Stimulated activated CD4-positive, alpha-beta T cell treated with anti-CD3 and anti-CD28 coated beads, Interleukin-1b, Interleukin-23, amount 100 ng/mL, for 1 hour (primary cell): ENCODE results near the gene GRIFIN.

Experiments
- DNase-seq, 2 donors: peaks; one replicate each; pipeline ENCODE4 v3.0.0-alpha.2; 2020; ENCODE audit warnings: low read depth in 2 of 2

Gene GRIFIN

GRCh38 chr7:2498708-2499107 lies 22.5 kb upstream of the GRIFIN start:
- DNase-seq: no peak

GRCh38 chr7:2497500-2498336 lies 21.5 kb upstream of the GRIFIN start:
- DNase-seq: no peak

GRCh38 chr7:2497065-2497464 lies 20.9 kb upstream of the GRIFIN start:
- DNase-seq: no peak

- DNase-seq: no peak
These were observed 20.2 kb upstream of the GRIFIN start for GRCh38 chr7:2496375-2496774.

DNA sequence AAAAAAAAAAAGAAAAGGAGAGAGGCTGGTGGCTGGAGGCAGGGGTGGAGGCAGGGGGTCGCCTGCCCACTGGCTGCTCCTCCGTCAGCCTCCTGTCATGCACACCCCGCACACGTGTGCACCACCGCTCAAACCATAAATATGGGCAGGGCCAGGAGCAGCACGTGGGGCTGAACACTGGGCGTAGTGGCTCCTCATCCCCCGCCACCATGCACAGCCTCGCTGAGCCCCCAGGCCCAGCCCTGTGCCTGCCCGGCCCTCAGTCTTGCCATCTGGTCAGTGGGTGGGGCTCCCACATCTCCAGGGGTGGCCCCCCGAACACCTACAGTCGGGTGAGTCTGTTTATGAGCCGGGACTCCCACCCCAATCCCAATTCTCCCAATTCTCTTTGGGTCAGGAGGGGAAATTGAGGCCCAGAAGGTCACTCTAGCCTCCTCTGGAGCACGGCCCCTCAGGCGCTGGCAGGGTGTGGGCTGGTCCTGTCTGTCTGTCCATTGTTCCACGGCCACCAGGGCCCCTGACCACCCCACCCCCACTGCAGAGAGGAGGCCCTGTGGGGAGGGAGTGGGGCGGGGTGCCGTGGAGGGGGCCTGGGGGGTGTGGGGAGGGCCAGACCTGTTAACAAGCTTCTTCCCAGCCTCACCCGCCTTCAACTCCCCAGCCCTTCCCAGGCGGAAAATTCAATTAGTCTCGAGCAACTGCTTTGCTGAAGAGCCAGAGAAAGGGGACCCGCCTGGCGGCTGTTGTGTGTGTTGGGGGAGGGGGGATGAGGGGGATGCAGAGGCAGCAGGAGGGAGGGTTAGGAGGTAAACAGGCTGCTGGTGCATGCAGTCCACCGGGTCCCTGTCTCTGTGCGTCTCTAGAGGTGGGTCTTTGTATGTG lies 19.5 kb upstream of the GRIFIN start:
- no peak for DNase-seq

DNA sequence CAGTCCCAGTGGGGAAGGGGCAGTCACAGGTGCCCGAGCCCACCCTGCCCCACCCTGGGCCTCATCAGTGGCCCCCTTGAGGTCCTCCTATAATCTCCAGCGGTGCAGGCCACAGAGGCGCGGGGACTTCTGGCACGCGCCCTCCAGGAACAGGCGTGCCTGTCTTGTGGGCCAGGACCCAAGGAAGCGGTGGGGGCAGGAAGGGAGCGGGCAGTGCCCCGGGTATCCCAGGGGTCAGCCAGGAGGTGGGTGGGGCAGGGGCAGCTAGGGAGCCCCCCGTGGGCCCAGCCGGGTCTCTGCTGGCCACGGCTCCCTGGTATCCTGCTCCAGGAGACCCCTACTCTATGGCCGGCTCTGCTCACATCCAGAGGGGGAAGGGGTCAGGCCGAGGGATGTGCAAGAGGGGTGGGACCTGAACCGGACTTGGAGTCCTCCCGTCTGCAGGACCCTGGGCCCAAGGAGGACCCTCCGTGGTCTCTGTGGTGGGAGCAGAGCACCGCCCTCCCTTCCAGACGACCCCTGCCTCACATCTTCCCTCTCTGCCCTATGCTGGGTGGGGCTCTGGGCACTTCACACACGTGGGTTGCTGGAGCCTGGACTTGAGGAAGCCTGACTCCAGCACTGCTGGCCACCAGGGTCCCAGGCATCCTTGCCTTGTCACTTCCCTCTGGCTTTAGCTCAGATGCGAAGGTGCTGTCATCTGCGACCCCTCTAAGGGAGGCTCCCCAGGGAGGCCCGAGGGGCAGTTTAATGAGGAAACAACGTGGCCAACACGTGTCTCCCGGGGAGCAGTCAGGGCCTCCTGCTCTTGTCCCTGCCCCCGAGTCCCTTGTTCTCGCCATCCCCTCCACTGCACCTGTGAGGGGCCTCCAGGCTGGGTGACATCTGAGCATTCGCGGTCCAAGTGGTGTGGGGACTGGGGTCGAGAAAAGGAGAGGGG lies 18.3 kb upstream of the GRIFIN start:
- no peak for DNase-seq

GRCh38 chr7:2493205-2494164 lies 17.3 kb upstream of the GRIFIN start:
- DNase-seq: no peak

GRCh38 chr7:2492038-2492437 lies 15.8 kb upstream of the GRIFIN start:
- no peak for DNase-seq

DNA sequence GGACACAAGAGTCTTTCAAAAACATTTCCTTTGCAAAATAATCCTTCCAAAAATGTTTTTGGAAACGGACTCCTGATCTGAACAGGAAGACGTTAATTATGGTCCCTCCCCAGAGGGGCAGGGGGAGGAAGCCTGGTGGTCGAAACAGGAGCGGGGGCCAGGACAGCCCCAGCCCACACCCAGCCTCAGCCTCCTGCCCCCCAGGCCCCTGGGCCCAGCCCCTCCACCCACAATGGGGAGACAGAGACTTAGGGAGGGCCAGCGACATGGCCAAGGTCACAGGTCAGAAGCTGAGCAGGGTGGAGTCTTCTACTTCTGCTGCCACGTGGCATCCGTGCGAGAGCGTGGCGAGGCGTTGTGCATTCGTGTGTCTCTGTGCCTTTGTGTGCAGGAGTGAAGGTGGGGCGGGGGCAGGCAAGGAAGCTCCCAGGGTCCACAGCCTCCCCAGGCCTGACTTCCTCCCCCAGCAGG lies 14.0 kb upstream of the GRIFIN start:
- DNase-seq: no peak

- DNase-seq: no peak
These were observed 12.5 kb upstream of the GRIFIN start for GRCh38 chr7:2488681-2489080.

- DNase-seq: no peak
These were observed 12.1 kb upstream of the GRIFIN start for GRCh38 chr7:2488272-2488645.

- DNase-seq: no peak
These were observed 11.5 kb upstream of the GRIFIN start for GRCh38 chr7:2487586-2488271.

DNA sequence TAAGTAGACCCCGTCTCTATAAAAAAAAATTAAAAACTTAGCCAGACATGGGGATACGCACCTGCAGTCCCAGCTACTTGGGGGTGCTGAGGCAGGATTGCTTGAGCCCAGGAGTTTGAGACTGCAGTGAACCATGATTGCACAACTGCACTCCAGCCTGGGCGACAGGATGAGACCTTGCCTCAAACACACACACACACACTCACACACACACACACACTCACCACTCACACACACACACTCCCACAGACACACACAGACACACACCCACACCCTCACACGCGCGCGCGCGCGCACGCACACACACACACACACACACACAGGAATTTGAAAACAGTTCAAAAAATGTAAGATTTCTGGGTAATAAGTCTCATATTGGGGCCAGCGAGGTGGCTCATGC lies 8.7 kb upstream of the GRIFIN start:
- DNase-seq: no peak

GRCh38 chr7:2483494-2483893 lies 7.3 kb upstream of the GRIFIN start:
- no peak for DNase-seq

DNA sequence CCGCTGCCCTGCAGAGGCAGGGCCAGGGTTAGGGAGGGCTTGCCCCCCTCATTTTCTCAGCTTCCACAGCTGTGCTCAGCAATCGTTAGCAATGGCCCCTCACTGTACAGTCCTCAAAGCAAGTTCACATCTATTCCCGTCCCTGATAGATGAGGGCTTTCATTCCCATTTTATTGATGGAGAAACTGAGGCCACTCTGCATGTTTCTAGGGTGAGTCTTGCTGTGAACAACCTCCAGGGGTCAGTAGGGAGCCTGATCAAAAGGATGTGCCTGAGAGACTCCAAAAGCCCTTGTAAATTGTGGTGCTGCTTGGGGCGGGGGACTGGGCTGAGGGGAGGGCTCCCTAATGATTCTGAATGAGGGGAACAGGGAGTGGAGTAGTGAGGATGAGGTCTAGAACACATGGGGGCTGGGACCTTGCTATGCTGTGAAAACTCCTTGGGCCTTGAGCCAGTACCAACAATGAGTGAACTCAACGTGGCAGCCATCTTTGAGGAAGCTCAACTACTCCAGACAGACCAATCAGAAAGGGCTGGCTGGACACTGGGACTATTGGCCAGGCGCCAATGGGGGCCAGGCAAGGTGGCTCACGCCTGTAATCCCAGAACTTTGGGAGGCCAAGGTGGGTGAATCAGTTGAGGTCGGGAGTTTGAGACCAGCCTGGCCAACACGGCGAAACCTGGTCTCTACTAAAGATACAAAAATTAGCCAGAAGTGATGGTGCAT lies 6.7 kb upstream of the GRIFIN start:
- DNase-seq: no peak

DNA sequence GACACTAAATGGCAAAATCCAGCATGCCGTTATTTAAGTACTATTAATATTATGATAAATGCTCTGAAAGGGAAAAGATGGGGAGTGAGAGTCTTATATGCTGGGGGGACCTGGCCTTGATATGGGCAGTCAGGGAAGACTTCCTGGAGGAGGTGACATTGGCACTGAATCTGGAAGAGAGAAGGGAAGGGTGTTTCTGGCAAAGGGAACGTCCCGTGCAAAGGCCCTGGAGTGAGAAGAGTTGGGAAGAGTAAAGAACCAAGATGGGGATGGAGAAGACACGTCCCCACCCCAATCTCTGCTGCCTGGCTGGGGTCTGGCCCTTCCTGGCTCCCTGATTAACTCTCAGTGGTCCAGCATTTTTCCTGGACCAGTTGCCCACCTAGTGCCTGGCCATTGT lies 5.0 kb upstream of the GRIFIN start:
- DNase-seq: no peak

DNA sequence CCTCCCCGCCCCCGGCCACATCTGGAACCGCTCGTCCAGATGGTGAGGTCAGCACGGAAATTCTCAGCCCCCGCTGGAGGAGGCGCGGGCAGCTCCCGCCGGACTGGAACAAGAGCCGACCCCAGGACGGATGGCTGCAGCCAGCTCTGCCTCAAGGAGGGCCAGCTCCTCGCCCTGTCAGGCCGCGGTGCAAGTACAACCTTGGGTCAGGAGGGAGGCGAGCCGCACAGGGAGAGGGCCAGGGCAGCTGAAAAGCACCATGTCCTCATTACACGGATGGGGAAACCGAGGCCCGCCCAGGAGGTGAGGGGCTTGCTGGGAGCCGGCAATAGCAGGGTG lies 3.8 kb upstream of the GRIFIN start:
- no peak for DNase-seq

DNA sequence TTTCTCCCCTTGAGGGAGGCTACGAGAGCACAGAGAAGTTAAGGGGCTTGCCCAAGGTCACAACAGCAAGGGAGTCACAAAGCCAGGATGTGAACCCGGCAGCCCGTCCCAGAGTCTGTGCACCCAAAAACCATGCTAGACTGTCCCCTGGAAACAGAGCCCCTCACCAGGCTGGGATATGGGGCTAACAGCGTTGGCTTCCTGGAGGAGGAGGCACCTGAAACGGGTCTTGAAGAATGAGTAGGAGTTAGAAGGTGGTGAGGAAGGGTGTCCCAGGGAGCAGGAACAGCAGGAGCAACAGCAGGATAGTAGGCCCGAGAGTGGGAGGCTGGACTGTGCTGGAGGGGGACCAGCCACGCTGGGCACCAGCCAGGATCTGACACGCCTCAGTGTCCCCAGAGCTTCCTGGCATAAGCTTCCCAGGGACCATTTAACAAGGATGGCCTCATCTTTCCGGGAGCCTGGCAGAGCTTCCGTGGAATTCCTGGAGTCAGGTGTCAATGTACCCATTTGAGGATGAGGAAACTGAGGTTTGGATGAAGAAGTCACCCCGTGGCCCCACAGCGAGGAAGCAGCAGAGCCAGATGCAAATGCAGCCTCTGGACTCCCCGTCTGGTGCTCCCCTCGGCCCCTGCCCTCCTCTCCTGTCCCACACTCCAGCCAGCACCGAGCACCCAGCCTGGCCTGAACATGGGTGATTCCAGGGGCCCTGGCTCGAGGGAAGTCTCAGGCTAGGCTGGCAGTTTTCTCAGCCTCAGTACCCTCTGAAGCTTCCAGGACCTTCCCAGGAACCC lies 3.3 kb upstream of the GRIFIN start:
- no peak for DNase-seq

DNA sequence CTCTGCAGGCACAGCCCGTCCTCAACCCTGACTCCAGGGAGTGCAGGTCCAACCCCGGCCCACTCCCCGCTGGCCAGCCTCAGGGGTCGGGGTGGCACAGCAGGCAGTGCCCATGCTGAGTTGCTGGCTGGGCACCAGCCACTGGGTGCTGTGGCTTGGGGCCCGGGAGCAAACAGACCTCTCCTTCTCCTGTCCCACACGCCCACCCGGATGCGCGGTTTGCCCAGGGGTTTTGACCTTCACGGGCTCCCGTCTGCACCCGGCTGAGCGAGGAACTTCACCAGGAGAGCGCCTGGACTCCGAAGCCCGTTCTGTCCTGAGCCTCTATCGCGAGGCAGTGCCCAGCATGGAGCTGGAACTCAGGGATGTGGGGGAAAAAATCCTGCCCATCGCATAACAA lies 2.6 kb upstream of the GRIFIN start:
- DNase-seq: no peak
